GM18867 (cell line): Measurements from ENCODE around the gene HEATR9.

ENCODE experiments used
- ATAC-seq: cut with Tn5 transposase; IDR thresholded peaks from one replicate; pipeline ENCODE4 v1.9.1; 2021; ENCODE audit warnings: mild to moderate bottlenecking, moderate library complexity; ENCODE audit not compliant: unreplicated experiment

The HEATR9 gene

DNA sequence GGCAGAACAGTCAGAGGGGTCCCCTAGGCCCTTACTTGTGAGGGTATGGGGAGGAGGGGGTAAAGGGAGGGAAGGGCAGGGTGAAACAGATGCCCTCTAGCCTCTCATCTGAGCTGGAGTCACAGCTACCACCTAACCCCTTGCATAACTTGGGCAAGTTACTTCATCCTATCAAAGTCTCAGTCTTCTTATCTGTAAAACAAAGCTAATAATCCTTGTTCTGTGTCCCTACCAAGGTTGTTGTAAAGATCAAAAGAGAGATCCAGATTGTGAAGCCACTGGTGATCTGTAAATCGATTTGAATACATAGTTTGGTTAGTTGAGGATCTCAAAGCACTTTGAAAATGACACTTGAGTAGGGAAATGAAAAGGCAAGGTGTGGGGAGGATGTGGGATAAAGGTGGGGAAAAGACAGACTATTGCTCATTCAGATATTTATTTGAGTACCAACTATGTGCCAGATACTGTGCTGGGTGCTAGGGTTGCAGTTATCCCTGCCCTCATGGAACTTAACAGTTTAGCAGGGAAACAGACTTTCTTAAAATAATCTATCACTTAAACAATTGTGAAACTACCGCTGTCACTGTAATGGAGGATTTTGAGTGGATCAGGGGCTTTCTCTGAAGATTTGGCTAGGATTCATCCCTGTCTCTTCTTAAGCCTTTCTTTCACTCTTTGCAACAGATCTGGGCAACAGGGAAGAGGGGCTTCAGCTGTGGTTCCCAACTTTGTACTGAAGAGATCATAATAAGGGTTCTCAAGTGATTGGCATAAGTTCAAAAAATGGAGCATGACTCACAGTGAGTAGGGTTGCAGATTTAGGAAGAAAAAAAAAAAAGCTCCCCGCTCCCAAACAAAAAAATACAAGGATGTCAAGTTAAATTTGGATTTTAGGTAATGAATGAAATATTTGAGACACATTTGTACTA lies 3.0 kb downstream of the HEATR9 start:
- ATAC-seq, result no peak

DNA sequence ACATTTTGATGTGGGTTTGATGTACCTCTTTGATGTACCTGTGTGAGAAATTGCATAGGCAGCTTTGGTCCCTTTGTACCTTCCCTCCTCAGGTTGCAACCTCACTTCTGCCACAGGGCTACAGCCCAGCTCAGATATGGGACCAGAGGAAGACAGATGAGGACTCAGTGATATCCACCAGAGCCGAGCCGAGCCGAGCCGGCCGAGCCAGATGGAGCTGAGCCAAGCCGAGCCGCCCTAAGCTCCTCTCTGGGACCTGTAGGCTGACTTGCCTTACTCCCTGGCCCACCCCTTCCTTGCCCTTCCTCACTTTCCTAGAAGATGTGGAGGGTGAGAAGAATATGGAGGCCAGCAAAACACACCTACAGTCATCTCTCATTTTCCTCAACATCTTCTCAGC lies 3.8 kb downstream of the HEATR9 start:
- ATAC-seq, result no peak

DNA sequence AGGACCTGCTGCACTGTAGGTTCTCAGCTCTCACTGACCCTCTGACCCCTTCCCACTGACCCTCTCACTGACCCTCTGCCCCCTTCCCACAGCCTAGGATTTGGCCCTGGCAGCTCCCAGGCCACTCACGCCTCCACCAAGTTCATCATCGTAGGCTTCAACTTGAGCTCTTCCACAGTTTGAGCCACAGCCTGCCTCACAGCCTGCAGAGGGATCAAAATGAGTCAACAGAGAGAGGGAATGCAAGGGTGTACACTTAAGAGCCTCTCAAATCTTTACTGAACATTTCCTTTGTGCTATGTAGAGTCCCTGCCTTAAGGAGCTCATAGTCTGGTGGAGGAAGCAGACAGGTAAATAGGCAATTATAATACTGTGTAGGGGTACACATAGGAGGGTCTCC lies 12.1 kb downstream of the HEATR9 start:
- ATAC-seq, result no peak

DNA sequence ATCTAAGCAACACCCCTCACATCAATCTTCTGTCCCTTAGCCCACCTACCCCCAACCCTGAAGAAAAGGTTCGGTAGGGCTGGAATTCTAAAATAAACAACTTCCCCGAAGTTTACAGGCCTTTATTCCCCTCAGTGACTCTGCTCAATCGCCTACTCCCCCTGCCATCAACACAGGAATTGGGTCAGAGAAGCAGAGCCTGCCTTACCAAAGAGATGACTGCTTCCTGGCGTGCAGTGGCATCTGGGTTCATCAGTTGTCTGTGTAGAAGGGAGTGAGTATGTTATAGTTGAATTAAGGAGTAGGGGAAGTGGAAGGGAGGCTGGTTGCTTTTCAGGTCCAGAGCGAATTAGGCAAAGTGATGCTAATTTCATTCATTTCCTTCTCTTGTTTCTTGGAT lies 12.7 kb downstream of the HEATR9 start:
- ATAC-seq, result no peak

DNA sequence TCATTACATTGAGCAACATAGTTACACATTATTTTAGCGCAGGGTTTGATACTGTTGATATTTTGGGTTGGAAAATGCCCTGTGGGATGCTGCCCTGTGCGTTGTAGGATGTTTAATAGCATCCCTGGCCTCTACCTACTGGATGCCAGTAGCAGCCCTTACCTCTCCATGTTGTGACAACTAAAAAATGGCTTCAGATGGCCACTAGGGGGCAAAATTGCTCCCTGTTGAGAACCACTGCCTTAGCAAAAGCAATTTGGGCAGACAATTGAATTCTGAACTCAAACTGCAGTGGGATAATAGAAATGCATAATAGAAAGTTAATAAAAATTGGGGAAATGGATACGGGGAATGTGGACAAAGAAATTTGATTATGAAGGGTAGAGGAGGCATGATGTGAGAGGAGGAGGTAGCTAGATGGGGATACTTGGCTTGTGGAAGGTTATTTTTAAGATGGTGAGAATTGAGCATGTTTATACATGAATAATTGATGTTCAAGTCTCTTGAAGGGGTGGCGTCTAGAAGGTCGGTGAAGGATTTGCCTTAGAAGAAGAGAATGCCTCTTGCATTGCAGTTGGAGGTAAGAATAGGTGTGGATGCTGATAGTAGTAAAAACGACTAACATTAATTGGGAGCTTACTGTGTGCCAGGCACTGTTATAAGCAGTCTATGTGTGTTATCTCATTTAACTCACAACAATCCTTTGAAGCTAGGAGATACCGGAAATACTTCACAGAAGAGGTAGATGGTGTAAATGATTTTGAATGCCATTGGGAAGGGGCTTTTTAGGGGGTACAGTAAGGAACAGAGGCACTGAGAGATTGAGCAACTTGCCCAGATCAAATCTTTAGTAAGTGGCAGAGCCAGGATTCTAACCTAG lies 19.0 kb downstream of the HEATR9 start:
- ATAC-seq, result no peak

DNA sequence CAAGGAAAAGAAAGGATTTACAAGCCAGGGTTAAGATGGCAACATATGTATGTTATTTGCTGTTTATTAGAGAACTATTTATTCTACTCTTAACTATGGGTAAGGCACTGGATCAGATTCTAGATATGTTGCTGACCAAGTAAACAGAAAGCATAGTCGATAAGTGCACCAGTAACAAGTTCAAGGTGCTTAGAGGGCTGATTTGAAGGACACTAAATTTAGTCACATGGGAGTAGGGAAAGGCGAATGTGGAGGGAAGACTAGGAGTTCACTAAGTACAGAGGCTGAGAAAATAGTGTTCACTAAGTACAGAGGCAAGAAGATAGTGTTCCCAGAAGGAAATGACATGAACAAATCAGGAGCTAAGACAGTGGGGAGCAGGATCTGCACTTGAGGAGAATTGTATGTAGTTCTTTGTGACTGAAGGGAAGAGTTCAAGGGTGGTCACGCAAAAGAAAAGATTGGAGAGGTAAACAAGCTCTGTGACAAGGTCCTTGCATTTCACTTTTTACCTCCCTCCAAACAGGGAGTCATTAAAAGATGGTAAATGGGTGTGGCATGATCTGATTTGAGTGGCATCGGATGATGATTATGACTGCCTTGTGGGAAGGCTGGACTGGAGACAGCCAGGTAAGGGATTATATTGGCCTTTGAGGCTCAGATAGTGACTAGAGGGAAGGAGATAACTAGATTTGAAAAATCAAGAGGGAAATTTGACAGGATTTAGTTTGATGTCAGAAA lies 20.9 kb downstream of the HEATR9 start:
- no peak for ATAC-seq

DNA sequence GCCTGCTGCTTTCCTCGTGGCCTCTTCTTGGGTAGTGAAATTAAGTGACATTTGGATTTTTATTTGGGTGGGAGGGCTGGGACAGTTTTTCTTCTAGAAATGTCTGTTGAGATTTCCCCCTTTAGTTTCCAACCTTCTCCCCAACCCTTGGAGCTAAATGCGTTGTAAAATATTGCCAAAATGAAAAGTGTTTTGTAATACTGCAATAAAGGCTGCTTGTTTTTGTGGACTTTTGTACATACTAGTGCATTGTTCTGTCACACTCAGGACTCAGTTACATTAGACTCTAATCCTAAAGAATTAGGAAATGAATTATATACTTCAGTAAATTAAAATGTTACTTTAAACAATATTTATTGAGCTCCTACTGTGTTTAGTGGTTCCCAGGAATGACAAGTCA lies 21.7 kb downstream of the HEATR9 start:
- no peak for ATAC-seq

DNA sequence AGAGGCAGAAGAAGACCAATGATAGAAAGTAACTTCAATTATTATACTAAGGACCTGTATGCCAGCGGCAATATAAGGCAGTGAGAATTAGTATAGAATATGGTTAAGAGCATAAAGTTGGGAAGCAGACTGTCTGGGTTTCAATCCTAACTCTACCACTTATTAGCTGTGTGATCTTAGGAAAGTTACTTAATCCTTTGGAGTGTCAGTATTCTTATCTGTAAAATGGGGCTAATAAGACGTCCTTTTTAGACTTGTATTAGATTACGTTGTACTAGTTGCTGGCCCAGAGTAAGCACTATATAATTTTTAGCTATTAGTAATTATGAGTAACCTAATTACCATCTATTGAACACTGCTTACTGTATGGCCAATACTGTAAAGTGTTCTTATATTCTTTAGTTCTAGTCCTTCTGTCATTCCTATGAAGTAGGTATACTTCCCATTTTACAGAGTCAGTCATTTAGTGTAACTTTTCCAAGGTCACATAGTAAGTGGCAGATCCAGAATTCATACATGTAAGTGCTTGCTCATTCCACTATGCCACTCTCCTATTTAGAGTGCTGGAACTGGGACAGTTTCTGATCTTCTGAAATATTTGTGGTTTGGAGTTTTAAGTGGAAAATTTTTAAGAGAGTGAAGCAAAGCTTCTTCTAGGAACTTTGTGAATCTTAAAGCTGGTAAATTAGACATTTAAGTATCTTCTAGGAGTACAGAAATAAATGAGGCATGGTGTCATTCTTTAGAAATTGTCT lies 22.5 kb downstream of the HEATR9 start:
- no peak for ATAC-seq

DNA sequence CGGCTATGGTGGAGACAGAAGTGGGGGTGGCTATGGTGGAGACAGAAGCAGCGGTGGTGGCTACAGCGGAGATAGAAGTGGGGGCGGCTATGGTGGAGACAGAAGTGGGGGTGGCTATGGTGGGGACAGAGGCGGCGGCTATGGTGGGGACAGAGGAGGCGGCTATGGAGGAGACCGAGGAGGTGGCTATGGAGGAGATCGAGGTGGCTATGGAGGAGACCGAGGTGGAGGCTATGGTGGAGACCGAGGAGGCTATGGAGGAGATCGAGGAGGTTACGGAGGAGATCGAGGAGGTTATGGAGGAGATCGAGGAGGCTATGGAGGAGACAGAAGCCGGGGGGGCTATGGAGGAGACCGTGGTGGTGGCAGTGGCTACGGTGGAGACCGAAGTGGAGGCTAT lies 24.1 kb downstream of the HEATR9 start:
- ATAC-seq, result no peak

DNA sequence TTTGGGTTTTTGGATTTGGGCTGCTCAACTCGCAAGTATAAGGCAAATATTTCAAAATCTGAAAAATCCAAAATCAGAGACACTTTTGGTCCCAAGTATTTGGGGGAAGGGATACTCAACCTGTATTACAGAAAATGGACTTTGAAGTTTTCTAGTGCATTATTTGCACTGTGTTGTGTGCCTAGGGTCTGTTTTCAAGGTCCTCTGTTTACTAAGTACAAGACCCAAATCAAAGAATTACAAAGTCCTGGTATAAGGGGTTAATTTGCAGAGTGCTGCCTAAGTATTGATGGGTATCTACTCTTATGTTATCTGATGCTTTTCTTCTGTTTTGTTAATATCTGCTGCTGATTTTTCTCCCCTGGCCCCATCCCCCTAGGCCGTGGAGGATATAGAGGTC lies 25.0 kb downstream of the HEATR9 start:
- no peak for ATAC-seq

DNA sequence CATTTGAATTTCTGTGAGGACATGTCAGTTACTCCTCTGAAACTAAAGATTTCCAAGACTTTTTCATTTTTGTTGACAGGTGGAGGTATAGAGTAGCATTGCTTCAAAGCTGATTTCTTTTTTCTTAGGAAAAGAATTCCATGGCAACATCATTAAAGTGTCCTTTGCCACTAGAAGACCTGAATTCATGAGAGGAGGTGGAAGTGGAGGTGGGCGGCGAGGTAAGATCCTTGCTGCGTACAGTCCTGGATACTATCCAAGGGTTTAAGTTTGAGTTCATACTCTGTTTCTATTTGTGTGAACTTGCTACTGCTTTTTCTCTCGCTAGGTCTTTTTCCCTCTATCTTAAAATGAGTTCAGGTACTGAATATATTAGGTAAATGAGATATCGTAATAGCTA lies 26.5 kb downstream of the HEATR9 start:
- no peak for ATAC-seq

DNA sequence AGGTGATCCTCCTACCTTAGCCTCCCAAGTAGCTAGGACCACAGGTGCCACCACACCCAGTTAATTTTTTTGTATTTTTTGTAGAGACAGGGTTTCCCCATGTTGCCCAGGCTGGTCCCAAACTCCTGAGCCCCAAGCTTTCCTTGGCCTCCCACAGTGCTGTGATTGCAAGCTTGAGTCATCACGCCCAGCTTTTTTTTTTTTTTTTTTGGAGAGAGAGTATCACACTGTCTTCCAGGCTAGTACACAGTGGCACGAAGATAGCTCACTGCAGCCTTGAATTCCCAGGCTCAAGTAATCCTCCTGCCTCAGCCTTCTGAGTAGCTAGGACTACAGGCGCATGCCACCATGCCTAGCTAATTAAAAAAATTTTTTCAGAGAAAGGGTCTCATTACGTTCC lies 27.2 kb downstream of the HEATR9 start:
- no peak for ATAC-seq

DNA sequence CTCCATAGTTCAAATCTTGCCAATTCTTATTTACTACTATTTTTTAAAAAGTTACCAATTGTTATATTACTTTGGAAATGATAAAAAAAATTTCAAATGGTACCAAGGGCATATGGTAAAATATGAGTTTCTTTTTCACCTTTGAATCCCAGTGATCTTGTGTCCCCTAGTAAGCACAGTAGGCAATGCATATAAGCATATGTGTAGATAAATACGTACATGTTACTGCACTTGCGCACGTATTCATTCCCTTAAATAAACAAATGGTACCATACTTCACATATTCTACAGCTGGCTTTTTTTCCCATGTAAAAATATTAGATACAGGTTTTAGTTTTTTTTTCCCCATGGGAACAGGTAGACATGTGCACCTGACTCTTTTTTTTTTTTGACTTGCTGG lies 27.6 kb downstream of the HEATR9 start:
- no peak for ATAC-seq

DNA sequence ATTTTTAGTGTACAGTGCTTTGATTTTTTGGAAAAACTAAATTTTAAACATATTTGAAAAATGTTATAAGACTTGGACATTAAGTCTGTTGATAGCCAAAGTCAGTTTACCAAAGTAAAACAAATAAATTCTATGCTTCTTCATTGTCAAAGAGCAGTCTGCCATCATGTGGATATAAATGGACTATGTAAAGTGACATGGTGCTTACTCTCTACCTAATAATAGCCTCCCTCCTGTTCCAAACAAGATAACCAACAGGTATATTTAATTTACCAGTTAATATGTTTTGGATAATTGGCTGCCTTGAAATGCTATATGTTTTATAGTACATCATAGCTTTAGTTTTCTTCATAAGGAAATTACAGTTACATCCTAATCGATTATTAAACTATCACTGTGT lies 43.5 kb downstream of the HEATR9 start:
- ATAC-seq, result no peak

DNA sequence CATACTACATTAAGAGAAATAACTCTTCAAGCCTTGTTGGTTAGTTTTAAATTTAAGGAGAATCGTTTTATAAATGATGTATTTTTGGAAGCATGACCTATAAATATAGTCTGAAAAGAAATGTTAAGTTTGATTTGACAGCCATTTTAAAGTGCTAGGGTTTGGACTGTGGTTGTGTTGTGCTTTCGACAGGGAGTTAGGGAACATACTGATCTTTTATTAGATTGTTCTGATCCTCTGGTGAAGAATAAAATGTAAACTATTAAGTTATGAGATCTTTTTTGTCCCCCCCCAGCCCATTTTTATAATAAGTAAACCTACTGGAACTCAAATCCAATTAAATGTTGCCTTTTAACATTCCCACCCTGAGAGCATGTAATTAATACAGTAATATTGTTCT lies 47.4 kb downstream of the HEATR9 start:
- ATAC-seq, result no peak

DNA sequence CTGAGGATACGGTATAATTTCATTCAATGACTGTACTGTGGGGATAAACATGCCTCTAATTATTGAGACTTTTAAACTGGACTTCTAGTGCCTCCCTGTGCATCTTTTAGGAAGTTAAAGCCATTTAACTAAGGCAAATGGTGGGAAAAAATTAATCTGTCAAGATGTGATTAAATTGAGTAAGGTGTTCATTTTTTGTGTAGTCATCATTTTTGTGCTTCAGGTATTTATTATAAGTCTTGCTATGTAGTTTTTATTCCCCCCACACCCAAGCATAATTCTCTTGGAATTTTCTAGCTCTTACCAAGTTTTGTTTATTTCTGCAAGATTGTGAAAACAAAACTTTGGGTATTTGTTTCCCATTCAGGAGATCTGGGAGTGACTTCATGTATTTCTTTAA lies 49.2 kb downstream of the HEATR9 start:
- no peak for ATAC-seq

DNA sequence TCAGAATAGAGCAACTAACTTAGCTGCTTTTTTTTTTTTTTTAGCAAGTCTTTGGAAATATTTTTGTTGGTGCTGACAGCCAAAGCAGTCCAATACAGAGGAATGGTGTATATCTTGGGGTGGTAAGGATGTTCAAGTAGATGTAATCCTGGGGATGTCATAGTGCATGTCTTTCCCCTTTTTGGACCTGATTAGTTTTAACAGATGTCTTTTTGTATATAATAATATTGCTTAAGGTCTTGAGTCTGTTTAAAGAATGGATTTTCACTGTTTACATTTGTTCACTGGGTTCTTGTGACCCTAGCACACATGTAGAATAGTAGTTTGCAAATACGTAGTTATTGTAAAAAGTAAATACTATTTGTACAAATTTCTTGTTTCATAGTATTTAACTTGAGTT lies 51.5 kb downstream of the HEATR9 start:
- ATAC-seq, result no peak

DNA sequence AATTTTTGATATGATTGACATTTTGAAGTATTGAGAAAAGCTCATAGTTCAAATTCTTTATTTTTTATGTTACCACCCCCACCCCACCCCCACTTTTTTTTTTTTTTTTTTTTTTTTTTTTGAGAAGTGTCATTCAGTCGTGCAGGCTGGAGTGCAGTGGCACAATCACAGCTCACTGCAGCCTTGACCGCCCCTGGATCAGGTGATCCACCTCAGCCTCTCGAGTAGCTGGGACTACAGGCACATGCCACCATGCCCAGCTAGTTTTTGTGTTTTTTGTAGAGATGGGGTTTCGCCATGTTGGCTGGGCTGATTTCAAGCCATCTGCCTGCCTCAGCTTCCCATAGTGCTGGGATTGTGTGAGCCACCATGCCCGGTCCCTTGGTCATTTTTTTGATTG lies 52.0 kb downstream of the HEATR9 start:
- no peak for ATAC-seq

DNA sequence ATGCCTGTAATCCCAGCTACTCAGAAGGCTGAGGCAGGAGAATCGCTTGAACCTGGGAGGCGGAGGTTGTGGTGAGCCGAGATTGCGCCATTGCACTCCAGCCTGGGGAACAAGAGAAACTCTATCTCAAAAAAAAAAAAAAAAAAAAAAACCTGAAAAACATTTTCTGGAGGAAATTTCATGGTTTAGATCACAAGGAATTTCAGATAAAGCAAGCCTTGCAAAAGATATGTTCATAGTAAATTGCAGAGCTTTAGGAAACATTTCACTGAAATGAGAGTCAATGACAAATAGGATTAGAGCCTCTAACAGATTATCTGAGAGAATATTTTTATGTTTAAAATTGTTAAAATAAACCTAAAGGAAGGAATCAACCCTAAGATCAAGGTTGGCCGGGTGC lies 56.2 kb downstream of the HEATR9 start:
- ATAC-seq, result no peak

DNA sequence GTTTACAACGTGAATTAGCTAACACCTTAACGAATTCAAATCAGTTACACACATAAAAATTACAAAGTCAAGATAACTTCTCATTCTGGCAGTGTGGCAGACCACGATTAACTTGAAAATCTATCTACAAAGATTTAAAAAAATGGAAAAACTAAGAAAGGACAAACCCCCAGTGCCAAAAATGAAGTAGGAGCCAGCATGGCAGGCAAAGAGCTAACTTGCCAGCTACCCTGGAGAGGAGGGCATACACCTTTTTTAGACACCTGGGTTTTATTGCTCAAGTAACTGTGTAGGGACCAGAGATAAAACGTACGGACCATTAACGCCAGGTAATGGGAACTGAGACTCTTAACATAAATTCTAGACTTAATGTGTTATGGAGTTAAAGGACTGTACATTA lies 56.9 kb downstream of the HEATR9 start:
- ATAC-seq, result no peak
